ENCODE measurements around the gene CDK2AP2.

- TF ChIP-seq CTCF (IDR thresholded peaks at IDR 0.05) (no peak), EP300 (IDR thresholded peaks at IDR 0.05) (no peak), POLR2A (IDR thresholded peaks at IDR 0.05) (no peak)
These were observed 24.9 kb upstream of the CDK2AP2 start for GRCh38 chr11:67532889-67533288.

Data from suprapubic skin (tissue), 3 donors.